B cell (primary cell): ENCODE results near the gene ZNF382. TPM values are rescaled to one million over a fixed set of nuclear protein-coding genes. Genes with fewer than 3 reads are reported as not detected.

Source experiments
- ATAC-seq: fragments of 200-7000 bp; cut with Tn5 transposase; one replicate; pipeline ENCODE4 v1.10.0; 2021; ENCODE audit warnings: low read depth, mild to moderate bottlenecking, moderate number of reproducible peaks, moderate library complexity
- CTCF ChIA-PET: fragments of 350-600 bp; sonication (Branson Sonifier 250); formaldehyde crosslinking; loops from one replicate; lab custom pipeline; 2021; ENCODE audit warnings: antibody characterized with exemption, inconsistent platforms; lab: Charles Lee
- POLR2A ChIA-PET: fragments of 350-600 bp; sonication (Branson Sonifier 250); formaldehyde crosslinking; loops from one replicate; lab custom pipeline; 2021; ENCODE audit warnings: antibody characterized with exemption; lab: Charles Lee
- DNase-seq: peaks from one replicate; pipeline ENCODE4 v3.0.0; 2013
- H2AFZ ChIP-seq: 2 replicates; pipeline ENCODE4 v1.6.1; 2012; ENCODE audit warnings: mild to moderate bottlenecking, low read depth, low read length; ENCODE audit not compliant: insufficient read depth, poor library complexity, severe bottlenecking
- H3K27ac ChIP-seq, 2 donors: 1 replicate in 1 of 2; 2 replicates in 1 of 2; pipeline ENCODE4 v1.5.1; 2012 to 2013; ENCODE audit warnings: low read length in 2 of 2, mild to moderate bottlenecking in 2 of 2, moderate library complexity in 1 of 2
- H3K27me3 ChIP-seq, 4 experiments: fragments of 200-600 bp in 1 of 4; sonication (generic) in 1 of 4; replicated peaks in 1 of 4; 1 replicate in 2 of 4; 2 replicates in 2 of 4; pipeline versions ENCODE4 v1.6.1 to v1.7.0; 2013 to 2016; ENCODE audit warnings: low read length in 3 of 4, mild to moderate bottlenecking in 2 of 4, mixed read lengths in 1 of 4, moderate library complexity in 1 of 4; ENCODE audit not compliant: insufficient read depth in 4 of 4, control insufficient read depth in 3 of 4; ENCODE audit errors: control extremely low read depth in 1 of 4
- H3K36me3 ChIP-seq, 2 experiments: replicated peaks in 1 of 2; 1 replicate in 1 of 2; 2 replicates in 1 of 2; pipeline versions ENCODE4 v1.6.1 to v1.7.1; 2013; ENCODE audit warnings: low read length in 1 of 2; ENCODE audit not compliant: insufficient read depth in 2 of 2, control insufficient read depth in 1 of 2; ENCODE audit errors: control extremely low read depth in 1 of 2, extremely low read depth in 1 of 2
- H3K4me1 ChIP-seq, 2 donors: fragments of 200-600 bp in 1 of 2; sonication (generic) in 1 of 2; 1 replicate in 1 of 2; 2 replicates in 1 of 2; pipeline versions ENCODE4 v1.5.1 to v1.6.1; 2013 to 2017; ENCODE audit warnings: low read length in 2 of 2; ENCODE audit not compliant: control insufficient read depth in 2 of 2, insufficient read depth in 2 of 2
- H3K4me2 ChIP-seq: replicated peaks from 2 replicates; pipeline ENCODE3; 2012; ENCODE audit warnings: mild to moderate bottlenecking, low read depth, low read length; ENCODE audit not compliant: poor library complexity, severe bottlenecking
- H3K4me3 ChIP-seq, 5 experiments: fragments of 200-600 bp in 1 of 5; sonication (generic) in 1 of 5; 1 replicate in 3 of 5; 2 replicates in 2 of 5; pipeline versions ENCODE4 v1.5.1 to v1.7.0; 2011 to 2016; ENCODE audit warnings: low read length in 4 of 5, mild to moderate bottlenecking in 4 of 5, low read depth in 2 of 5, control low read depth in 1 of 5, moderate library complexity in 1 of 5; ENCODE audit not compliant: insufficient read depth in 1 of 5; ENCODE audit errors: control extremely low read depth in 1 of 5, extremely low read depth in 1 of 5
- H3K79me2 ChIP-seq: fragments of 200-600 bp; sonication (generic); one replicate; pipeline ENCODE4 v1.6.0; 2016; ENCODE audit warnings: low read length; ENCODE audit not compliant: control insufficient read depth, insufficient read depth
- H3K9ac ChIP-seq: fragments of 200-600 bp; sonication (generic); 2 replicates; pipeline ENCODE4 v1.6.1; 2017; ENCODE audit warnings: mild to moderate bottlenecking, low read length, moderate library complexity
- H3K9me3 ChIP-seq, 3 donors: one replicate each; pipeline versions ENCODE4 v1.6.1 to v1.7.1; 2013; ENCODE audit warnings: low read length in 2 of 3; ENCODE audit not compliant: control insufficient read depth in 2 of 3, insufficient read depth in 1 of 3; ENCODE audit errors: control extremely low read depth in 1 of 3
- H4K20me1 ChIP-seq: 2 replicates; pipeline ENCODE4 v1.6.0; 2012; ENCODE audit warnings: mild to moderate bottlenecking, low read length; ENCODE audit not compliant: insufficient read depth, control insufficient read depth, poor library complexity, severe bottlenecking
- H3K27ac Mint-ChIP-seq: one replicate; pipeline ENCODE4 v1.8.0; 2021; ENCODE audit warnings: mixed read lengths
- H3K27me3 Mint-ChIP-seq: one replicate; pipeline ENCODE4 v1.8.0; 2021; ENCODE audit warnings: mixed read lengths
- H3K4me1 Mint-ChIP-seq: one replicate; pipeline ENCODE4 v1.8.0; 2021; ENCODE audit warnings: mixed read lengths
- H3K4me3 Mint-ChIP-seq: one replicate; pipeline ENCODE4 v1.8.0; 2021; ENCODE audit warnings: mixed read lengths
- H3K9me3 Mint-ChIP-seq: one replicate; pipeline ENCODE4 v1.8.0; 2022; ENCODE audit warnings: mixed read lengths; ENCODE audit not compliant: insufficient read depth
- CTCF ChIP-seq: fragments of 200-600 bp; IDR thresholded peaks from one replicate; pipeline ENCODE4 v1.8.0; 2022; ENCODE audit warnings: antibody characterized with exemption, mild to moderate bottlenecking
- EZH2 ChIP-seq: IDR thresholded peaks from 2 replicates; pipeline ENCODE4 v1.6.1; 2012; ENCODE audit warnings: borderline replicate concordance, low read depth, mild to moderate bottlenecking, moderate library complexity, low read length; ENCODE audit not compliant: insufficient read depth, poor library complexity, severe bottlenecking
- WGBS: methylation state at CpG from one replicate; pipeline ENCODE4 v1.1.5; 2013; ENCODE audit warnings: missing lambda C conversion rate; ENCODE audit not compliant: insufficient coverage; 5-methylcytosine and 5-hydroxymethylcytosine counted together
- intact Hi-C: fragments of 100-400 bp; cut with micrococcal nuclease; formaldehyde crosslinking; loops from one replicate; pipeline ENCODE4 v1.10.0; 2022
- polyA plus RNA-seq: library from polyadenylated mRNA; depleted of rRNA; stranded (reverse); fragments of >200 nt; gene quantifications from 2 replicates; pipeline ENCODE4 v1.2.3, GENCODE V29; 2012
- total RNA-seq, 2 donors: library from RNA; stranded (reverse); fragments of 120-200 nt in 1 of 2; gene quantifications; 1 replicate in 1 of 2; 2 replicates in 1 of 2; pipeline versions ENCODE4 v1.2.3 to v1.2.4, GENCODE V29; 2013 to 2022

ZNF382 gene
- total and polyA plus RNA-seq, 2 donors (not counting 1 experiment from before 2014, with no cell fraction given), result 6.2 to 24.7 TPM

DNA sequence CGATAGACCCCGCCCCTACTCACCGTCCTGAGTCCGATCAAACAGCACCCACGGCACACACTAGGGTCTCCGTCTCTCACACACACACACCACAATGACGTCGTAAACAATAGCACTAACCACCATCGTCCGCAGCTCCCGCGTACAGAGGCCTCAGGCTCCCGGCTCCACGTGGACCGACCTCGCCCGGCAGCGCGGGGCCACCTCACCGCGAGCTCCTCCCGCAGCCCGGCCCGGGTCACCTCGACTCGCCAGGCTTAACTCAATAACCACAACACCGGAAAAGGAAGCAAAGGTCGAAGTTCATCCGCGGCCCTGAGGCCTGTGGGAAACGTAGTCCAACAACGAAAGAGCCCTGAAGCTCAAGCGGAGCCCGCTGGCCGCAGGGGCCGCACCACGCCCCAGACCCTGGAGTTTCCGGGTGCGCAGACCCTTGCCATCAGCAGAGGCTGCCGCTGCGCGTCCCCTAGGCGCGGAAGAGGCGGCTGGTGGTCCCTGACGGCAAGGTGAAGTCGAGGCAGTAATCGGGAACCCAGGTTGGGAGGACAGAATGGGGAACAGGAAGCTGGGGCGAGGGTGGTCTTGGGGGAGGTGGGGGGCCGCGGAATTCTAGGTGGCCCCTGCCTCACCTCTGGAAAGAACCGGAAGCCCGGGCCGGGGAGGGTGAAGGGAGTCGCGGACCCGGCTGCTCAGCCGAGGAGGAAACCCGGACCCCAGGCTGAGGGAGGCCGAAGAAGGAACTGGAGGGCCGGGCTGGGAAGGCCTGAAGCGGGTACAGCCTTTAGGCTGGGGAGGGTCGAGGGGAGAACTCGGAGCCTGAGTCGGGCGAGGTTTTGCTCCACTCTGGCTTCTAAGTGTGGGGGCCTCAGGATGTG, 31.9 kb upstream of the ZNF382 start, which contains the start of gene ZNF529:
ZNF529 (minus strand) TSS at position 273 of the 875 bp plus-strand sequence. CDS start 946 bp downstream, outside the sequence.
- H3K27me3 Mint-ChIP-seq, result no peaks in the 10 kb centered on the region
- TF ChIP-seq CTCF (no peak), EZH2 (no peak)
- POLR2A ChIA-PET, result interaction anchor here (0.8 to 1.4 kb wide), 6 partner anchors 32 to 265 kb away, joined by 3 to 10 read pairs (median 4); partner anchors contain the start of genes ZFP14, ZNF260, ZNF382 and ZNF461
- peak within 1 kb of the TSS; percentile 91 for H3K27ac Mint-ChIP-seq
- intact Hi-C loops, result loop anchor here (1.0 to 10.0 kb wide), 9 partner anchors 31 to 599 kb away; partner anchors contain the start of genes SDHAF1, ZFP14, ZFP82 and ZNF260
- peaks cover 18% of the 10 kb centered on the region in 2 donors for H3K4me1 ChIP-seq
- H3K79me2 ChIP-seq, result peaks cover 75% of the 10 kb centered on the region
- peaks cover 14 to 21% of the 10 kb centered on the region in 2 experiments for H3K36me3 ChIP-seq
- H4K20me1 ChIP-seq, result no peaks in the 10 kb centered on the region
- H3K4me2 ChIP-seq, result peak within 1 kb of the TSS; percentile 87
- under 1% methylated on average over 66 of the region's 66 CpGs for WGBS
- H3K4me1 Mint-ChIP-seq, result peaks cover 34% of the 10 kb centered on the region
- peak within 1 kb of the TSS; percentile 97 for H3K9ac ChIP-seq
- DNase-seq (peak; percentile 93), ATAC-seq (peak; percentile 94)
- H3K4me3 Mint-ChIP-seq, result peak within 1 kb of the TSS; percentile 92
- peak within 1 kb of the TSS; percentile 82 to 98 for H3K27ac ChIP-seq
- peak within 1 kb of the TSS; percentile 57 to 91 (median 88) for H3K4me3 ChIP-seq
- peaks cover 0 to 4% (median 2%) of the 10 kb centered on the region in 3 donors for H3K9me3 ChIP-seq
- CTCF ChIA-PET, result interaction anchor here (1.0 to 1.3 kb wide), 2 partner anchors 32 to 224 kb away, joined by 3 to 4 read pairs; partner anchors contain the start of gene ZNF382
- peak within 1 kb of the TSS; percentile 86 for H2AFZ ChIP-seq
- no peaks in the 10 kb centered on the region for H3K27me3 ChIP-seq
- no peaks in the 10 kb centered on the region for H3K9me3 Mint-ChIP-seq
